Dermis blood vessel endothelial cell (primary cell): ENCODE measurements around the gene RASA1. TPM values are rescaled to one million over a fixed set of nuclear protein-coding genes. Genes with fewer than 3 reads are reported as not detected.

Experiments used
- DNase-seq: peaks from one replicate; pipeline ENCODE4 v3.0.0; 2010
- total RNA-seq: library from RNA; depleted of rRNA; stranded (reverse); fragments of >200 nt; gene quantifications from 2 replicates; pipeline ENCODE4 v1.2.3, GENCODE V29; 2014

RASA1 gene
- total RNA-seq, 1 donor from 2014 or later = 44.1 TPM

GRCh38 chr5:87361536-87362213, 94.0 kb downstream of the RASA1 start:
- no peak for DNase-seq

GRCh38 chr5:87367243-87367642, 99.6 kb downstream of the RASA1 start:
- no peak for DNase-seq

GRCh38 chr5:87368601-87369000, 100.9 kb downstream of the RASA1 start:
- no peak for DNase-seq

GRCh38 chr5:87369431-87369830, 101.7 kb downstream of the RASA1 start:
- DNase-seq = no peak

- DNase-seq = no peak
Observed at GRCh38 chr5:87372705-87373104, 105.0 kb downstream of the RASA1 start.

GRCh38 chr5:87382224-87382623, 114.5 kb downstream of the RASA1 start:
- DNase-seq = no peak

- DNase-seq = no peak
Observed at GRCh38 chr5:87383216-87383615, 115.5 kb downstream of the RASA1 start.

- DNase-seq = no peak
Observed at GRCh38 chr5:87385802-87386201, 118.1 kb downstream of the RASA1 start.

GRCh38 chr5:87388129-87388528, 120.4 kb downstream of the RASA1 start:
- DNase-seq = no peak

- DNase-seq = no peak
Observed at GRCh38 chr5:87389296-87390034, 121.8 kb downstream of the RASA1 start.

GRCh38 chr5:87390075-87390474, 122.4 kb downstream of the RASA1 start:
- no peak for DNase-seq

- DNase-seq = no peak
Observed at GRCh38 chr5:87390576-87391199, 123.0 kb downstream of the RASA1 start.

GRCh38 chr5:87392170-87392569, 124.5 kb downstream of the RASA1 start:
- DNase-seq = no peak

- DNase-seq = no peak
Observed at GRCh38 chr5:87392801-87393200, 125.1 kb downstream of the RASA1 start.

- peak; percentile 78 for DNase-seq
Observed at GRCh38 chr5:87393331-87393730, 125.6 kb downstream of the RASA1 start.

- peak; percentile 24 for DNase-seq
Observed at GRCh38 chr5:87394411-87395165, 126.9 kb downstream of the RASA1 start.

GRCh38 chr5:87398981-87399614, 131.4 kb downstream of the RASA1 start:
- DNase-seq = no peak

GRCh38 chr5:87399720-87400119, 132.0 kb downstream of the RASA1 start:
- no peak for DNase-seq

- DNase-seq = peak; percentile 65
Observed at GRCh38 chr5:87400305-87400899, 132.7 kb downstream of the RASA1 start.

GRCh38 chr5:87401626-87402025, 133.9 kb downstream of the RASA1 start:
- no peak for DNase-seq

GRCh38 chr5:87403409-87403808, 135.7 kb downstream of the RASA1 start:
- no peak for DNase-seq

- no peak for DNase-seq
Observed at GRCh38 chr5:87403899-87404298, 136.2 kb downstream of the RASA1 start.
